HG03139 (cell line): Measurements from ENCODE around the gene CST6.

Experiments
- ATAC-seq: cut with Tn5 transposase; IDR thresholded peaks from one replicate; pipeline ENCODE4 v1.9.1; 2021; ENCODE audit not compliant: unreplicated experiment

CST6 gene

DNA sequence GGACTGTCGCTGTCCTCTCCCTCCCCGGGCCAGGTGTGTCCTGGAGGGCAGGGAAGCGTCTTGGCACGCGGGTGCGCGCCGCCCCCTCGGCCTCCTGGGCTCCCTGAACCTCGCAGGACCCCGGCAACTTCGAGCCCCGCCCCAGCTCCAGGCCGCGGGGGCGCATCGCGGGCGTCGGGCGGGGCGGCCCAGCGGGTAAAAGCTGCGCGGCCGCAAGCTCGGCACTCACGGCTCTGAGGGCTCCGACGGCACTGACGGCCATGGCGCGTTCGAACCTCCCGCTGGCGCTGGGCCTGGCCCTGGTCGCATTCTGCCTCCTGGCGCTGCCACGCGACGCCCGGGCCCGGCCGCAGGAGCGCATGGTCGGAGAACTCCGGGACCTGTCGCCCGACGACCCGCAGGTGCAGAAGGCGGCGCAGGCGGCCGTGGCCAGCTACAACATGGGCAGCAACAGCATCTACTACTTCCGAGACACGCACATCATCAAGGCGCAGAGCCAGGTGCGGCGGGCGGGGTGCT is at the start of gene CST6:
CST6 (plus strand) TSS at position 224 of the 519 bp plus-strand sequence; CDS start at position 261, 37 bp downstream.
- no peak for ATAC-seq

DNA sequence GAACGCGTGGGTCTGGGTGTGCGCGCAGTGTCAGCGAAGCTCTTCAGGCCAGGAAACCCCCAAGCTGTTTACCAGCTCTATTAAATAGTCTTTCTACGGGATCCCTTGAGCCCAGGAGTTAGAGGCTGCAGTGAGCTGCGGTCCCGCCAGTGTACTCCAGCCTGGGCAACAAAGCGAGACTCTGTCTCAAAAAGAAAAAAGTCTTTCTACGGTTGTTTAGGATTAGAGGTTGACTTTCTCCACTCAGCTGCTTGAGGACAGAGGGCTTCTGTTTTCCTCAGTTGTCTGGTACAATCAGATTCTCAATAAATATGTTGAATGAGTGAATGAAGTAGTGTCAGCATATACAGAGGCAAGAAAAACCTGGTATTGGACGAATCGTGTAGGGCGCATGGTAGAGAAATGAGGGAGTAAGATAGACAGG is 49.7 kb upstream of the CST6 start:
- ATAC-seq = no peak

DNA sequence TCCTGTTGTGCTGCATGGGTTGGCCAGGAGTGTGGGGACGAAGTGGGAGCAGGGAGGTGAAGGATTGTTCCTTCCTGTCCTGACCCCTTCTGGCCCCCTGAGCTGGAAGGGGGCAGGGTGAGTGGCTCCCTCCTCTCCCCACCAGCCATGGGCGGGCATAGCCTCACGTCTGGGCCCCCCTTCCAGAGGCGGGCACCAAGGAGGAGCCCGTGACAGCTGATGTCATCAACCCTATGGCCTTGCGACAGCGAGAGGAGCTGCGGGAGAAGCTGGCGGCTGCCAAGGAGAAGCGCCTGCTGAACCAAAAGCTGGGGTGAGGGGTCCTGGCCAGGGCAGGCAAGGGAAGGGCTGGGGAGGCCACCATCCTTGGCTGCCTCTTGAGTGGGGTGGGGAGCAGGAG is 46.9 kb upstream of the CST6 start:
- ATAC-seq = no peak

- no peak for ATAC-seq
Observed at GRCh38 chr11:65965986-65966762, 45.6 kb upstream of the CST6 start.

- ATAC-seq = no peak
Observed at GRCh38 chr11:65967329-65967934, 44.4 kb upstream of the CST6 start.

- no peak for ATAC-seq
Observed at GRCh38 chr11:65968600-65969482, 43.0 kb upstream of the CST6 start.

GRCh38 chr11:65972116-65972515 is 39.7 kb upstream of the CST6 start:
- ATAC-seq = no peak

DNA sequence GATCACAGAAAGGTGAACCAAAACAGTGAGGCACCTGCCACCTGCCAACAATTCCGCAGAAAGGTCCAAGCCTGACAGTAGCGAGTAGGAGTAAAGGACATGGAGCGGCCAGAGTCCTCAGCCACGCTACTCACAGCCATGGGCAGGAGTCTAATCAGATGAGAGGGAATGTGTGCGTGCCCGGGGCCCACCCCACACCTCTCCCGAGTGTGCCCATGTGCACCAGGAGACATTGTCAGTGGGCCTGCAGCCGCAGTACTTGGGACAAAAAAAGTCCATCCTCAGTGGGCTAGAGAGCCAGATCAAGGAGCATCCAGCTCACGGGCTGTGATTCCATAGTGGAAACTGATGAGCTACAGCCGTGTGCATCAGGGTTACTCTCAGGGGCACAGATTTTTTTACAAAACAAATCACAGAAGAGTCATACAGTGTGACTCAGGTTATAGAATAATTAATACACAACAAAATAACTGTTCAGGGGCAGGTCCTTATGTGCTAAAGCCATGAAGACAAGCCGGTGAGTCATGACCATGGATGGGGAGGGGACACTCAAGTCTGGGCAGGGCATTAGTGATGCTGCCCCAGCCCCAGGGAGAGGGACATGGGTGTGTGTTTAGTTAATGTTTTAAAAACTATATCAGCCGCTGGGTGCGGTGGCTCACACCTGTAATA is 38.2 kb upstream of the CST6 start:
- no peak for ATAC-seq

DNA sequence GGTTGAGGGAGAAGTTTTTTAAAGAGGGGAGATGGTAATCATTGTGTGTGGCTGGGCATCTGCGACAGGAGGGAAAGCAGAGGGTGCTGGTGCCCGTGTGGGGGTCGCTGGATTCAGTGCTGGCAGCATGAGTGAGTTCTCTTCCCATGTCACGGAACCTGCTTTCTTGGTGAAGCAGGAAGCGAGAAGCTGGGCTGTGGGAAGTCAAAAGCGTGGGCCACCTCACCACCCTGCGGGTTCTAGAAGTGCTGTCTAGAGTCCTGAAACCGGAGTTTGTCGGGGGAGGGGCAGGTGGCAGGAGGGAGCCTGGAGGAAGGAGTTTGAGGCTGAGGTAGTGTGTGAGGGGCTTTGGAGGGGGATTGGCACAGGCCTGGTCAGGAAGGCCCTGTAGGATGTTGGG is 36.0 kb upstream of the CST6 start:
- ATAC-seq = no peak

- no peak for ATAC-seq
Observed at GRCh38 chr11:65976216-65977176, 35.3 kb upstream of the CST6 start.

DNA sequence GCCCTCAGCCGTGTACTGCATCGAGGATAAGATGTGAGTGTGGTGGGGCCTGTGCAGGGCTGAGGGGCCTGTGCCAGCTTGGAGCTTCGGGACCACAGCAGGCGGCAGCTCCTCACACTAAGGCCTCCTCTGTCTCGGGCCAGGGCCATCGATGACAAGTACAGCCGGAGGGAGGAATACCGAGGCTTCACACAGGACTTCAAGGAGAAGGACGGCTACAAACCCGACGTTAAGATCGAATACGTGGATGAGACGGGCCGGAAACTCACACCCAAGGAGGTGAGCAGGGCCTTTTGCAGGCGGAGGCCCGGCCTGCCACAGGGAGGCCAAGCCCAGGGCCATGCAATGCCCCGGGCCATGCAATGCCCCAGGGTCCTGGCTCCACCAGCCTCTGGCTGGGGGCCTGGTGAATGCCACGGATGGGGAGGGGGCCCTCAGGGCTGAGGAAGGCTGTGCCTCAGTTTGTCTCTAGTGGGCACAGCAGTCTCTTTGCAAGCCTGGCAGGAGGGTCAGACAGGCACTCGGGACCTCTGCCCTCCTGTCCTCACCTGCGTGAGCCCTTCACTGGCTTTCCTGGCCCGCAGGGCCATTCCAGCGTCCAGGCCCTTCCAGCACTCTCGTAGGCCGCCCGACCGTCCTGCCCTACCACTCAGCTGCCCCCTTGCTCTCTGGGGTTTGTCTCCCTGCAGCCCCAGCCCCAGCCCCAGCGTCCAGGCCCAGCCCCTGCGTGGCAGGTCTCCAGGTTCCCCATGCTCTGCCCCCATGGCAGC is 34.0 kb upstream of the CST6 start:
- no peak for ATAC-seq

DNA sequence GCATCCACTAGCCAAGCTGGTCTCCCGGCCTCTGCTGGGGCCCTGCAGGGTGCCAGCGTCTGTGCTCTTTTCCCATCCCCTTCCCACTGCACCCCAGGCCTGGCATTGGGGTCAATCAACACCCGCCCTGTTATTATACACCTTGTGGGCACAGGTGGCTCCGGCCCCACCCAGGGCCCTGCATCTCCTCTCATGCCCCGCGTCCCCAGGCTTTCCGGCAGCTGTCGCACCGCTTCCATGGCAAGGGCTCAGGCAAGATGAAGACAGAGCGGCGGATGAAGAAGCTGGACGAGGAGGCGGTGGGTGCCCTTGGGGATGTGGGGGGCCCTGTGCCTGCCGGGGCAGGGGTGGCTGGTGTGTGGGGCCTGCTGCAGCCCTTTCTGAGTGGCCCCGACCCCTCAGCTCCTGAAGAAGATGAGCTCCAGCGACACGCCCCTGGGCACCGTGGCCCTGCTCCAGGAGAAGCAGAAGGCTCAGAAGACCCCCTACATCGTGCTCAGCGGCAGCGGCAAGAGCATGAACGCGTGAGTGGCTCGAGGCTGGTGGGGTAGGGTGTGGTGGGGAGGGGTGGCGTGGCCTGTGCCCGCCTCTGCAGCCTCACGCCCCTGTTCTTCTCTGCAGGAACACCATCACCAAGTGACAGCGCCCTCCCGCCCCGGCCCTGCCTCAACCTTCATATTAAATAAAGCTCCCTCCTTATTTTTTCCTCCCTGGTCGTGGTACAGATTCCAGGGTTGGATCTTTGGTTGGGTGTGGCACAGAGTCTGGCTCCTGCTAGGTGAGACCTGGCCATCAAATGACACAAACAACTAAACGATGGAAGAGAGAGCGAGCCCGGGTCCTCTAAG is 33.2 kb upstream of the CST6 start:
- no peak for ATAC-seq

DNA sequence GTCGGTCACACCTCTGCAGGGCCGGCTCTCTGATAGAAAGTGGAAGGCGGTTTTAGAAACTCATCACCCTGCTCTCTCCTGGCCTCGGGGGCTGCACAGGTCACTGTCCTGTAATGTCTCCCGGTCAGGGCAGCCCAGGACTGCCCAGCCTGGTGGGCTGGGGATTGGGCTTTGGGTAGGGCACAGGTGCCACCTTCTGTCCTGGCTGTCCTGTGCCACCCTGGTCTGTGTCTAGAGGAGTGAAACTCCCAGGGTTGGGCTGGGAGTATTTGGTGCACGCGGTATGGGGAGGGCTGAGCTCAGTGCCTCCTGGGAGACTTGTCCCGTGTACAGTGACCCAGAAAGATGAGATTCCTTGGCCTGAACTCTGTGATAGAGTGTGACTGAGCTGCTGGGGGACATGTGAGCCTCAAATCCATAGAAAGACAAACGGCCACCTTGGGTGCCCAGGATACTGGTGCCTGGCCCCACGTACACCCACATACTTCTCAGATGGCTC is 32.5 kb upstream of the CST6 start:
- no peak for ATAC-seq

GRCh38 chr11:65981101-65981740 is 30.6 kb upstream of the CST6 start:
- ATAC-seq = no peak

DNA sequence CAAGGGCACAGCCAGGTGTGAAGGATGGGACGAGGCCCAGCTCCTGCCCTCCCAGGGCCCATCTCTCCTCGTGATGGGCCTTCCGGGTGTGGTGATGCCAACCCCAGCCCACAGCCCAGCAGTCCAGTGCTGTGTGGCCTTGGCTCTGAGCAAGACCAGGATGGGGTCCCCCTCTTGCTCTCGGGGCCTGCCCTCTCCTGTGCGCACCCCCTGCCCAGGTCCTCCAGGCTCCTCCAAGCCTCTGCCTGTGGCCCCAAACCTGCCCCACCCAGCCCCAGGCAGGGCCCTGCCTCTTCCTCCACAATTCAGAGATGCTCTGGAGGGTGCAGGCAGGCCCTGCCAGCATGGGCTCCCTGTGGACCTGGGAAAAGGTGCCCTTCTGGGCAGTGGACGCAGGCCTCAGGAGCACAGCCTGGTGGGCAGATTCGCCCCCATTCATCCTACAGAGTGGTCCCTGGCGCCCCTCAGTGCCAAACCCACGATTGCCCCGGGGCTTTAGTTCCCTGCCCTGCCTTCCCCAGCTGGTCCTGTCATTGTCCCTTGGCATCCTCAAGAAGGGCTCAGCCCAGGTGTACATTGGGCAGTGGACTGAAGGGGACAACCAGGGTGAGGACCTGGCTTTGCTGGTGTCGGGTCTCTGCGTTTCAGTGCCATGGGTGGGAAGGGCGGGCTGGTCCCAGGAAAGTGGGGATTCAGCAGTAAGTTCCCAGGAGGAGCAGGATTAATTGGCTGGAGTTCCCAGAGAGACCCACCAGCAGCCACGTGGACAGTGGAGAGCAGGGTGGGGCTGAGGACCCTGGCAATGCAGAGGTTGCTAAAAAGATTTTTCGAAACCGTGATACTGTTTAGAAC is 29.6 kb upstream of the CST6 start:
- no peak for ATAC-seq

DNA sequence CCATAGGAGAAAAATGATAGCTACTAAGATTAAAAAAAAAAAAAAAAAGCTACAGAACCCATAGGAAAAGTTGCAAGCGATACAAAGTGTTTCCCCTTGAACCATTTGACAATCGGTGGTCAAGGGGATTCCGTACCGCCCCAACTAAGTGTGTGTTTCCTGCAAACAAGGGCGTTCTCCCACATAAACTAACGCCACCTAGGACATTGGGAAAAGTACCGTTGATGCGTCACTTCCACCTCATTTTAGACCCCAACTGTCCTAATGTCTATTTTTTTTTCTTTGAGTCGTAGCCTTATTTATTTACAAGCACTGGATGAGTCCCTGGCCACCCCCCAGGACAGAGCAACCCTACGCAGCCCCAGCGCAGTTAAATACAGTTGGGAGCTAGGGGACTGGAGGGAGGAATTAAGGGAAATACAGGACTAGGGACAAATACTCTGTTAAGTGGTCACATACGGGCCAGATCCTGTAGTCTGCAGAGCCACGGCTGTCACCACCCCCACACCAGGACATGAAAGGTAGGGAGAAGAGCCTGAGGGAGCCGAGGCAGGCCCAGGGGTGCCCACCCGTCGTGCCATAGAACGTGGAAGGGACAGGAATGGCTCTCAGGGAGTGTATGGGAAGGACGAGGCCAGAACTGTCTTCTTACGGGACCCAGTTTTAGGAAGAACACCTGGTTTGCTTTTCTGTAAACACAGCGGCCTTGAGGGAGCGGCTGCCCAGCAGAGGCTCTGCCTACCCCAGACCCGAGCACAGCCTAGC is 28.8 kb upstream of the CST6 start:
- no peak for ATAC-seq
